ENCODE data around the gene TLE1.
"Not testable (repeated sequence)": the region's sequence is repeated elsewhere in the genome, so short reads cannot be mapped to it uniquely, and the experiment has no call there.

TLE1 gene

GRCh38 chr9:81652058-81652687, 37.2 kb downstream of the TLE1 start:
- no peak for DNase-seq

GRCh38 chr9:81650586-81651515, 38.5 kb downstream of the TLE1 start:
- DNase-seq: no peak

GRCh38 chr9:81649475-81650240, 39.7 kb downstream of the TLE1 start:
- no peak for DNase-seq

- DNase-seq: no peak
Measured at GRCh38 chr9:81648891-81649290, 40.5 kb downstream of the TLE1 start.

- DNase-seq: no peak
Measured at GRCh38 chr9:81646337-81646736, 43.0 kb downstream of the TLE1 start.

- not testable (repeated sequence) for DNase-seq
Measured at GRCh38 chr9:81644513-81644912, 44.8 kb downstream of the TLE1 start.

GRCh38 chr9:81637276-81637675, 52.1 kb downstream of the TLE1 start:
- DNase-seq: no peak

- DNase-seq: no peak
Measured at GRCh38 chr9:81636255-81636599, 53.1 kb downstream of the TLE1 start.

GRCh38 chr9:81635521-81636254, 53.7 kb downstream of the TLE1 start:
- DNase-seq: peak; percentile 80

GRCh38 chr9:81634915-81635516, 54.3 kb downstream of the TLE1 start:
- peak; percentile 57 for DNase-seq

- no peak for DNase-seq
Measured at GRCh38 chr9:81633952-81634854, 55.1 kb downstream of the TLE1 start.

GRCh38 chr9:81632599-81632998, 56.7 kb downstream of the TLE1 start:
- peak; percentile 69 for DNase-seq

- no peak for DNase-seq
Measured at GRCh38 chr9:81631218-81631745, 58.1 kb downstream of the TLE1 start.

- DNase-seq: no peak
Measured at GRCh38 chr9:81629440-81629839, 59.9 kb downstream of the TLE1 start.

- DNase-seq: no peak
Measured at GRCh38 chr9:81628897-81629296, 60.5 kb downstream of the TLE1 start.

GRCh38 chr9:81627481-81627880, 61.9 kb downstream of the TLE1 start:
- DNase-seq: no peak

- DNase-seq: peak; percentile 27
Measured at GRCh38 chr9:81626511-81626910, 62.8 kb downstream of the TLE1 start.

GRCh38 chr9:81625969-81626368, 63.4 kb downstream of the TLE1 start:
- DNase-seq: no peak

- no peak for DNase-seq
Measured at GRCh38 chr9:81623778-81624177, 65.6 kb downstream of the TLE1 start.

GRCh38 chr9:81622471-81623255, 66.7 kb downstream of the TLE1 start:
- no peak for DNase-seq

Data from fibroblast of upper back skin (primary cell).